Endothelial cell of umbilical vein (primary cell): Measurements from ENCODE around the gene COQ4. TPM values are rescaled to one million over a fixed set of nuclear protein-coding genes. Genes with fewer than 3 reads are reported as not detected.

Source experiments
- BruUV-seq: library from RNA; stranded (reverse); fragments of 400-500 nt; replicated peaks from 2 replicates; lab custom pipeline; 2021; lab: Mats Ljungman, UMichigan
- CTCF ChIA-PET: fragments of 300-600, 350-600 bp; sonication (Branson Sonifier 250); formaldehyde crosslinking; loops from one replicate; lab custom pipeline; 2021; ENCODE audit warnings: antibody characterized with exemption, inconsistent platforms; lab: Charles Lee
- POLR2A ChIA-PET: fragments of 300-600, 350-600 bp; sonication (Branson Sonifier 250); formaldehyde crosslinking; loops from one replicate; lab custom pipeline; 2021; ENCODE audit warnings: antibody characterized with exemption, inconsistent platforms; lab: Charles Lee
- DNase-seq: peaks from one replicate; pipeline ENCODE4 v3.0.0-alpha.2; 2011; ENCODE audit warnings: low read depth, low spot score
- FAIRE-seq: peaks from 2 replicates; lab custom pipeline; 2011; peaks lifted over from hg19 to GRCh38; lab: Jason Lieb, UNC
- H2AFZ ChIP-seq: 2 replicates; pipeline ENCODE4 v1.6.0; 2012; ENCODE audit warnings: low read depth, low read length, control low read depth, inconsistent platforms
- H3K27ac ChIP-seq: 2 replicates; pipeline ENCODE4 v1.5.1; 2011; ENCODE audit warnings: low read depth, mild to moderate bottlenecking, control low read depth, low read length, moderate library complexity; ENCODE audit not compliant: insufficient read depth
- H3K27me3 ChIP-seq, 2 experiments: 2 replicates each; pipeline versions ENCODE4 v1.6.0 to v1.6.1; 2011; ENCODE audit warnings: low read length in 2 of 2, mixed read lengths in 1 of 2; ENCODE audit not compliant: control insufficient read depth in 2 of 2, insufficient read depth in 2 of 2
- H3K36me3 ChIP-seq, 2 experiments: 2 replicates in 1 of 2; 3 replicates in 1 of 2; pipeline ENCODE4 v1.5.1; 2011; ENCODE audit warnings: low read length in 2 of 2, mild to moderate bottlenecking in 1 of 2, moderate library complexity in 1 of 2; ENCODE audit not compliant: control insufficient read depth in 2 of 2, insufficient read depth in 2 of 2; ENCODE audit errors: extremely low read depth in 1 of 2
- H3K4me1 ChIP-seq: 3 replicates; pipeline ENCODE4 v1.5.1; 2011; ENCODE audit warnings: mild to moderate bottlenecking, low read length; ENCODE audit not compliant: control insufficient read depth, insufficient read depth; ENCODE audit errors: extremely low read depth
- H3K4me2 ChIP-seq: 2 replicates; pipeline ENCODE4 v1.6.1; 2011; ENCODE audit warnings: low read length, control low read depth, mixed read lengths; ENCODE audit not compliant: insufficient read depth
- H3K4me3 ChIP-seq, 3 experiments: fragments of 200-600 bp in 1 of 3; sonication (generic), shearing (Covaris generic) in 1 of 3; replicated peaks in 1 of 3; 2 replicates each; pipeline ENCODE4 v1.5.1; 2011 to 2016; ENCODE audit warnings: control low read depth in 3 of 3, low read length in 3 of 3, mild to moderate bottlenecking in 2 of 3, inconsistent platforms in 1 of 3, low read depth in 1 of 3, moderate library complexity in 1 of 3; ENCODE audit not compliant: insufficient read depth in 1 of 3
- H3K79me2 ChIP-seq: 2 replicates; pipeline ENCODE4 v1.6.0; 2012; ENCODE audit warnings: low read length, inconsistent platforms; ENCODE audit not compliant: control insufficient read depth, insufficient read depth
- H3K9ac ChIP-seq: replicated peaks from 2 replicates; pipeline ENCODE3; 2011; ENCODE audit warnings: low read length, control low read depth; ENCODE audit not compliant: insufficient read depth; ENCODE audit errors: extremely low read depth
- H3K9me1 ChIP-seq: replicated peaks from 3 replicates; pipeline ENCODE4 v1.6.0; 2011; ENCODE audit warnings: mild to moderate bottlenecking, low read length; ENCODE audit not compliant: control insufficient read depth, insufficient read depth; ENCODE audit errors: extremely low read depth
- H3K9me3 ChIP-seq: replicated peaks from 2 replicates; pipeline ENCODE4 v1.5.1; 2012; ENCODE audit warnings: low read length, inconsistent platforms; ENCODE audit not compliant: control insufficient read depth, insufficient read depth
- H4K20me1 ChIP-seq: replicated peaks from 2 replicates; pipeline ENCODE3; 2011; ENCODE audit warnings: mild to moderate bottlenecking, low read length; ENCODE audit not compliant: control insufficient read depth, insufficient read depth; ENCODE audit errors: extremely low read depth
- CTCF ChIP-seq, 2 donors: IDR thresholded peaks; 1 replicate in 1 of 2; 2 replicates in 1 of 2; pipeline ENCODE4 v1.5.1; 2011; ENCODE audit warnings: low read length in 2 of 2, mild to moderate bottlenecking in 2 of 2, moderate library complexity in 2 of 2, control low read depth in 1 of 2, inconsistent platforms in 1 of 2, low read depth in 1 of 2; ENCODE audit not compliant: insufficient read depth in 1 of 2; ENCODE audit errors: extremely low read depth in 1 of 2
- EZH2 ChIP-seq: IDR thresholded peaks from 2 replicates; pipeline ENCODE4 v1.6.1; 2012; ENCODE audit warnings: borderline replicate concordance, low read depth, mild to moderate bottlenecking, moderate library complexity, low read length, inconsistent platforms; ENCODE audit not compliant: severe bottlenecking
- FOS ChIP-seq: IDR thresholded peaks from 2 replicates; pipeline ENCODE4 v1.6.1; 2011; ENCODE audit warnings: mild to moderate bottlenecking, low read length, moderate library complexity, borderline replicate concordance; ENCODE audit not compliant: insufficient read depth
- GATA2 ChIP-seq: IDR thresholded peaks from 2 replicates; pipeline ENCODE4 v1.7.0; 2011; ENCODE audit warnings: low read depth, mild to moderate bottlenecking, moderate library complexity, mixed read lengths, low read length; ENCODE audit not compliant: insufficient read length, insufficient read depth
- JUN ChIP-seq: IDR thresholded peaks from 2 replicates; pipeline ENCODE4 v1.6.1; 2011; ENCODE audit warnings: borderline replicate concordance, low read depth; ENCODE audit not compliant: insufficient read length, insufficient read depth
- MAX ChIP-seq: IDR thresholded peaks from 2 replicates; pipeline ENCODE4 v1.6.1; 2011; ENCODE audit not compliant: insufficient read depth, insufficient read length
- MYC ChIP-seq: IDR thresholded peaks from one replicate; pipeline ENCODE4 v1.6.1; 2011; ENCODE audit warnings: mild to moderate bottlenecking, low read depth, low read length
- POLR2A ChIP-seq: IDR thresholded peaks from 2 replicates; pipeline ENCODE4 v1.6.1; 2012; ENCODE audit warnings: low read depth, mild to moderate bottlenecking, control low read depth, low read length
- POLR2AphosphoS5 ChIP-seq: IDR thresholded peaks from 2 replicates; pipeline ENCODE4 v1.6.1; 2012; ENCODE audit warnings: low read depth, mild to moderate bottlenecking, control low read depth, low read length, moderate library complexity; ENCODE audit not compliant: insufficient read depth
- dilution Hi-C: fragments of 300-500 bp; cut with MboI; formaldehyde crosslinking; loops from one replicate; pipeline ENCODE4 v1.15.0; 2019; ENCODE audit warnings: low sequenced_read_pairs; ENCODE audit not compliant: extremely low pct_ligation_motif_present
- intact Hi-C: fragments of 100-400 bp; cut with micrococcal nuclease; formaldehyde crosslinking; loops from one replicate; pipeline ENCODE4 v1.10.0; 2022
- polyA plus RNA-seq, 4 experiments: library from polyadenylated mRNA; depleted of rRNA in 3 of 4; stranded (reverse) in 3 of 4; unstranded in 1 of 4; fragments of >200 nt; gene quantifications; 2 replicates each; pipeline versions ENCODE4 v1.2.1 to v1.2.3, GENCODE V29; 2011 to 2012; ENCODE audit warnings: missing spikeins in 1 of 4
- total RNA-seq: library from RNA; stranded (reverse); gene quantifications from 2 replicates; pipeline ENCODE4 v1.2.3, GENCODE V29; 2021

COQ4 gene
- total and polyA plus RNA-seq, 2 donors (not counting 3 experiments of a cell fraction or from before 2014, with no cell fraction given): 44.4 to 78.1 TPM

GRCh38 chr9:128341435-128341849 is 18.8 kb downstream of the COQ4 start:
- TF ChIP-seq CTCF (IDR thresholded peaks at IDR 0.05; ENCODE audit: extremely low read depth in 1 of 2, insufficient read depth in 1 of 2, low read depth in 1 of 2, low read length in 2 of 2) (peak; percentile 56 to 68), JUN (no peak)
- H3K9me3 ChIP-seq: no peaks in the 10 kb centered on the region
- DNase-seq: peak; percentile 73
- H3K9me1 ChIP-seq: no peaks in the 10 kb centered on the region
- intact Hi-C loops (loop anchor here (1.0 to 5.0 kb wide), 3 partner anchors 21 to 159 kb away; no protein-coding TSS in a partner anchor), dilution Hi-C loops (no loop called here)
- H2AFZ ChIP-seq: peak overlapping the region; percentile 86
- peak overlapping the region; percentile 96 for H3K4me2 ChIP-seq
- peaks cover 7% of the 10 kb centered on the region for H3K4me1 ChIP-seq
- POLR2A ChIA-PET: no interaction called here
- H3K9ac ChIP-seq: peak overlapping the region; percentile 48
- H3K36me3 ChIP-seq: peaks cover 2 to 23% of the 10 kb centered on the region in 2 experiments
- no peak overlapping the region for H3K27ac ChIP-seq
- CTCF ChIA-PET: interaction anchor here (0.6 to 1.7 kb wide), 40 partner anchors 8 to 160 kb away, joined by 3 to 48 read pairs (median 5); partner anchors contain the start of genes CERCAM, GOLGA2, SWI5 and URM1
- peak overlapping the region; percentile 57 to 79 (median 78) for H3K4me3 ChIP-seq
- peaks cover 6% of the 10 kb centered on the region for H3K79me2 ChIP-seq
- H4K20me1 ChIP-seq: no peaks in the 10 kb centered on the region
- FAIRE-seq: peak; percentile 93
- no peaks in the 10 kb centered on the region for H3K27me3 ChIP-seq
- TSS peak; percentile 15 for BruUV-seq

GRCh38 chr9:128342971-128343680 is 20.5 kb downstream of the COQ4 start:
- intact Hi-C loops: loop anchor here (5.0 kb wide), 1 partner anchor 161 kb away; no protein-coding TSS in a partner anchor
- no TSS peak for BruUV-seq

More at GRCh38 chr9:128342971-128343680, 20.5 kb downstream of the COQ4 start:
- Histone ChIP-seq H3K4me2 (no peak overlapping the region), H3K9me1 (no peaks in the 10 kb centered on the region), H3K36me3 (peaks cover 2 to 28% of the 10 kb centered on the region in 2 experiments), H3K79me2 (peaks cover 6% of the 10 kb centered on the region), H3K27me3 (no peaks in the 10 kb centered on the region), H3K4me3 (no peak overlapping the region), H3K27ac (no peak overlapping the region), H3K9me3 (no peaks in the 10 kb centered on the region), H3K9ac (no peak overlapping the region), H3K4me1 (peaks cover 7% of the 10 kb centered on the region), H2AFZ (no peak overlapping the region), H4K20me1 (no peaks in the 10 kb centered on the region)
- DNase-seq (no peak), FAIRE-seq (no peak)
- ChIA-PET CTCF (no interaction called here), POLR2A (no interaction called here)
- TF ChIP-seq JUN (no peak), FOS (no peak), CTCF (IDR thresholded peaks at IDR 0.05; ENCODE audit: extremely low read depth in 1 of 2, insufficient read depth in 1 of 2, low read depth in 1 of 2, low read length in 2 of 2) (no peak), MYC (no peak), GATA2 (no peak), POLR2AphosphoS5 (no peak), MAX (no peak), EZH2 (no peak), POLR2A (no peak)
- dilution Hi-C loops: no loop called here
